ENCODE data around the gene RPRD1B.

DNA sequence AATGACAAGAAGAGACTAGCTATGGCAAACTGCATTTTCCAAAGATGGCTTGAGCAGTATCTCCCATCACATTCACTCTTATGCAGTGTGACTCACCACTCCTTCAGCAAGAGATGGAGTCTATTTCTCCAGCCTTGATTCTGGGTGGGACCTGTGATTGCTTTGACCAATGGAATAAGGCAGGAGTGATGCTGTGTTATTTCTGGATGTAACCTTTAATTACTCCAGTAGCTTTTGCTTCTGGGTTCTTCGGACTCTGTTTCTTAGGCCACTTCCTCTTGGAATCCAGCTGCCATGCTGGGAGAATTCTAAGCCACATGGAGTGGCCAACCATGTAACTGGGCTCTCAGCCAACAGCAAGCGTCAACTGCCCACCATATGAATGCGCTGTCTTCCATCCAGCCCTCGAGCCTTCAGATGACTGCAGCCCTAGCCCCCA lies 80.8 kb downstream of the RPRD1B start:
- TF ChIP-seq, protein P1, sequence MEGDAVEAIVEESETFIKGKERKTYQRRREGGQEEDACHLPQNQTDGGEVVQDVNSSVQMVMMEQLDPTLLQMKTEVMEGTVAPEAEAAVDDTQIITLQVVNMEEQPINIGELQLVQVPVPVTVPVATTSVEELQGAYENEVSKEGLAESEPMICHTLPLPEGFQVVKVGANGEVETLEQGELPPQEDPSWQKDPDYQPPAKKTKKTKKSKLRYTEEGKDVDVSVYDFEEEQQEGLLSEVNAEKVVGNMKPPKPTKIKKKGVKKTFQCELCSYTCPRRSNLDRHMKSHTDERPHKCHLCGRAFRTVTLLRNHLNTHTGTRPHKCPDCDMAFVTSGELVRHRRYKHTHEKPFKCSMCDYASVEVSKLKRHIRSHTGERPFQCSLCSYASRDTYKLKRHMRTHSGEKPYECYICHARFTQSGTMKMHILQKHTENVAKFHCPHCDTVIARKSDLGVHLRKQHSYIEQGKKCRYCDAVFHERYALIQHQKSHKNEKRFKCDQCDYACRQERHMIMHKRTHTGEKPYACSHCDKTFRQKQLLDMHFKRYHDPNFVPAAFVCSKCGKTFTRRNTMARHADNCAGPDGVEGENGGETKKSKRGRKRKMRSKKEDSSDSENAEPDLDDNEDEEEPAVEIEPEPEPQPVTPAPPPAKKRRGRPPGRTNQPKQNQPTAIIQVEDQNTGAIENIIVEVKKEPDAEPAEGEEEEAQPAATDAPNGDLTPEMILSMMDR (conservative IDR thresholded peaks at IDR 0.05; ENCODE audit: low read depth, low read length): no peak
- TF ChIP-seq EZH2phosphoT487 (IDR thresholded peaks at IDR 0.05; ENCODE audit: borderline replicate concordance, low read length) (no peak), EZH2 (IDR thresholded peaks at IDR 0.05; ENCODE audit: low read length, unreplicated experiment) (no peak)
